DND-41 (cell line): ENCODE data around the gene HNRNPDL.

ENCODE experiments used
- CTCF ChIP-seq: IDR thresholded peaks from 2 replicates; pipeline ENCODE4 v1.5.1; 2012; ENCODE audit warnings: borderline replicate concordance, low read length, moderate library complexity, mild to moderate bottlenecking; ENCODE audit not compliant: poor library complexity, severe bottlenecking; ENCODE audit errors: extremely low read depth
- EZH2 ChIP-seq: IDR thresholded peaks from 3 replicates; pipeline ENCODE4 v1.6.1; 2012; ENCODE audit warnings: borderline replicate concordance, low read depth, mild to moderate bottlenecking, moderate library complexity, low read length, inconsistent platforms; ENCODE audit not compliant: severe bottlenecking

GRCh38 chr4:82434949-82435348, 4.7 kb upstream of the HNRNPDL start:
- no peak for TF ChIP-seq CTCF
- TF ChIP-seq EZH2, result no peak
